GM18873 (cell line): ENCODE data around the gene SPDYE4.
"Not testable (repeated sequence)": the region's sequence is repeated elsewhere in the genome, so short reads cannot be mapped to it uniquely, and the experiment has no call there.

ENCODE experiments used
- ATAC-seq: cut with Tn5 transposase; IDR thresholded peaks from one replicate; pipeline ENCODE4 v1.9.1; 2021; ENCODE audit warnings: mild to moderate bottlenecking, moderate library complexity, moderate number of reproducible peaks; ENCODE audit not compliant: unreplicated experiment, low FRiP score

Gene SPDYE4

GRCh38 chr17:8758137-8758596 lies at the start of gene SPDYE4:
Gene SPDYE4, minus strand, starts transcription at chr17:8758546. Its CDS starts 164 bp downstream, at chr17:8758382.
- ATAC-seq: no peak

- ATAC-seq: peak; percentile 88
Observed at GRCh38 chr17:8806926-8807550, 48.7 kb upstream of the SPDYE4 start.

GRCh38 chr17:8806253-8806925 lies 48.0 kb upstream of the SPDYE4 start:
- ATAC-seq: no peak

GRCh38 chr17:8805396-8805795 lies 47.0 kb upstream of the SPDYE4 start:
- not testable (repeated sequence) for ATAC-seq

GRCh38 chr17:8803531-8804420 lies 45.4 kb upstream of the SPDYE4 start:
- no peak for ATAC-seq

- ATAC-seq: no peak
Observed at GRCh38 chr17:8801135-8801840, 42.9 kb upstream of the SPDYE4 start.

- no peak for ATAC-seq
Observed at GRCh38 chr17:8800656-8801055, 42.3 kb upstream of the SPDYE4 start.

- no peak for ATAC-seq
Observed at GRCh38 chr17:8799570-8800212, 41.3 kb upstream of the SPDYE4 start.

GRCh38 chr17:8798846-8799569 lies 40.7 kb upstream of the SPDYE4 start, which contains the start of gene MFSD6L:
Gene MFSD6L, minus strand, starts transcription at chr17:8799365. Its CDS starts 245 bp downstream, at chr17:8799120.
- no peak for ATAC-seq

GRCh38 chr17:8798176-8798845 lies 40.0 kb upstream of the SPDYE4 start:
- no peak for ATAC-seq

- ATAC-seq: no peak
Observed at GRCh38 chr17:8797621-8798175, 39.4 kb upstream of the SPDYE4 start.

- ATAC-seq: no peak
Observed at GRCh38 chr17:8794636-8795035, 36.3 kb upstream of the SPDYE4 start.

GRCh38 chr17:8793649-8794048 lies 35.3 kb upstream of the SPDYE4 start:
- ATAC-seq: no peak

- no peak for ATAC-seq
Observed at GRCh38 chr17:8792646-8793045, 34.3 kb upstream of the SPDYE4 start.

- ATAC-seq: no peak
Observed at GRCh38 chr17:8791910-8792270, 33.5 kb upstream of the SPDYE4 start.

GRCh38 chr17:8791248-8791909 lies 33.0 kb upstream of the SPDYE4 start:
- ATAC-seq: no peak

- no peak for ATAC-seq
Observed at GRCh38 chr17:8789743-8790142, 31.4 kb upstream of the SPDYE4 start.

- ATAC-seq: no peak
Observed at GRCh38 chr17:8788998-8789397, 30.7 kb upstream of the SPDYE4 start.
